SK-N-SH (cell line): ENCODE results near the gene C16orf74. TPM values are rescaled to one million over a fixed set of nuclear protein-coding genes. Genes with fewer than 3 reads are reported as not detected.

Source experiments
- CTCF ChIA-PET: fragments of 300-600, 350-600 bp; formaldehyde crosslinking; extraction: SDS; loops from one replicate; lab custom pipeline; 2021; lab: Yijun Ruan, JAX
- POLR2A ChIA-PET: fragments of 350-600 bp; sonication (Branson Sonifier 250); formaldehyde crosslinking; extraction: SDS; loops from one replicate; lab custom pipeline; 2020; ENCODE audit warnings: antibody characterized with exemption, inconsistent platforms; lab: Yijun Ruan, JAX
- DNase-seq: peaks from one replicate; pipeline ENCODE4 v3.0.0; 2012
- H2AFZ ChIP-seq: fragments of 200-600 bp; sonication (generic); 2 replicates; pipeline ENCODE4 v1.8.1; 2016; ENCODE audit warnings: antibody characterized with exemption, mild to moderate bottlenecking, low read depth
- H3F3A ChIP-seq: fragments of 200-600 bp; sonication (generic); replicated peaks from 2 replicates; pipeline ENCODE3; 2016; ENCODE audit warnings: antibody characterized with exemption, mild to moderate bottlenecking; ENCODE audit not compliant: insufficient read depth
- H3K27ac ChIP-seq, 2 experiments: fragments of 200-500 bp in 1 of 2; fragments of 200-600 bp in 1 of 2; sonication (Bioruptor generic) in 1 of 2; sonication (generic), shearing (Covaris generic) in 1 of 2; 2 replicates each; pipeline versions ENCODE4 v1.5.1 to v1.6.1; 2014 to 2016; ENCODE audit warnings: low read depth in 2 of 2, inconsistent platforms in 1 of 2, low read length in 1 of 2, mild to moderate bottlenecking in 1 of 2, mixed read lengths in 1 of 2
- H3K27me3 ChIP-seq: fragments of 200-600 bp; sonication (generic), shearing (Covaris generic); 2 replicates; pipeline ENCODE4 v1.6.1; 2016; ENCODE audit warnings: mixed run types; ENCODE audit not compliant: insufficient read depth
- H3K36me3 ChIP-seq, 2 experiments: fragments of 200-500 bp in 1 of 2; fragments of 200-600 bp in 1 of 2; sonication (Bioruptor generic) in 1 of 2; sonication (generic) in 1 of 2; replicated peaks in 1 of 2; 2 replicates each; pipeline versions ENCODE3 to v1.5.1; 2014 to 2016; ENCODE audit warnings: low read length in 1 of 2, mild to moderate bottlenecking in 1 of 2; ENCODE audit not compliant: insufficient read depth in 2 of 2, control insufficient read depth in 1 of 2
- H3K4me1 ChIP-seq, 2 experiments: fragments of 200-500 bp in 1 of 2; fragments of 200-600 bp in 1 of 2; sonication (Bioruptor generic) in 1 of 2; sonication (generic), shearing (Covaris generic) in 1 of 2; 2 replicates each; pipeline versions ENCODE4 v1.5.1 to v1.6.1; 2014 to 2016; ENCODE audit warnings: low read depth in 1 of 2, low read length in 1 of 2, mixed run types in 1 of 2; ENCODE audit not compliant: insufficient read depth in 2 of 2, control insufficient read depth in 1 of 2
- H3K4me2 ChIP-seq: fragments of 200-600 bp; sonication (generic), shearing (Covaris generic); 2 replicates; pipeline ENCODE4 v1.6.1; 2017; ENCODE audit warnings: mixed run types
- H3K4me3 ChIP-seq, 2 experiments: fragments of 200-500 bp in 1 of 2; fragments of 200-600 bp in 1 of 2; sonication (Bioruptor generic) in 1 of 2; sonication (generic), shearing (Covaris generic) in 1 of 2; 2 replicates each; pipeline versions ENCODE4 v1.5.1 to v1.8.1; 2014 to 2016; ENCODE audit warnings: low read depth in 2 of 2, inconsistent platforms in 1 of 2, low read length in 1 of 2, mild to moderate bottlenecking in 1 of 2, mixed read lengths in 1 of 2, moderate library complexity in 1 of 2
- H3K79me2 ChIP-seq: fragments of 200-600 bp; sonication (generic); 2 replicates; pipeline ENCODE4 v1.8.1; 2017; ENCODE audit warnings: mild to moderate bottlenecking; ENCODE audit not compliant: insufficient read depth
- H3K9ac ChIP-seq: fragments of 200-600 bp; sonication (generic); 2 replicates; pipeline ENCODE4 v1.6.1; 2017; ENCODE audit warnings: mixed run types
- H3K9me2 ChIP-seq: fragments of 200-600 bp; sonication (generic); 2 replicates; pipeline ENCODE4 v1.6.1; 2017; ENCODE audit warnings: mixed run types
- H3K9me3 ChIP-seq: fragments of 200-600 bp; sonication (generic); 2 replicates; pipeline ENCODE4 v1.6.1; 2017; ENCODE audit warnings: mixed run types, mild to moderate bottlenecking, moderate library complexity
- H4K20me1 ChIP-seq: fragments of 200-600 bp; sonication (generic); 2 replicates; pipeline ENCODE4 v1.6.1; 2017; ENCODE audit warnings: mild to moderate bottlenecking, mixed run types; ENCODE audit not compliant: insufficient read depth
- CHD2 ChIP-seq: fragments of 150-350 bp; IDR thresholded peaks from 2 replicates; pipeline ENCODE4 v1.6.1; 2018; ENCODE audit warnings: low read length; ENCODE audit not compliant: partially characterized antibody
- CTCF ChIP-seq: fragments of 200-600 bp; sonication (generic); IDR thresholded peaks from 2 replicates; pipeline ENCODE4 v1.6.1; 2017; ENCODE audit warnings: antibody characterized with exemption, mild to moderate bottlenecking, moderate library complexity
- EP300 ChIP-seq, 2 experiments: IDR thresholded peaks; 2 replicates each; pipeline versions ENCODE4 v1.4.0 to v1.6.1; 2012; ENCODE audit warnings: borderline replicate concordance in 1 of 2, low read depth in 1 of 2, low read length in 1 of 2
- FOSL2 ChIP-seq: IDR thresholded peaks from 2 replicates; pipeline ENCODE4 v1.4.0; 2012; ENCODE audit warnings: low read depth, mild to moderate bottlenecking, moderate library complexity, borderline replicate concordance
- FOXJ3 ChIP-seq: sonication (generic); formaldehyde crosslinking; IDR thresholded peaks from 2 replicates; pipeline ENCODE4 v1.5.1; 2020; ENCODE audit warnings: mild to moderate bottlenecking, missing genetic modification reagents
- GABPA ChIP-seq: IDR thresholded peaks from 2 replicates; pipeline ENCODE4 v1.4.0; 2012; ENCODE audit warnings: low read depth, mild to moderate bottlenecking
- GATA2 ChIP-seq: sonication (generic); formaldehyde crosslinking; IDR thresholded peaks from 2 replicates; pipeline ENCODE4 v1.5.0; 2020; ENCODE audit warnings: mild to moderate bottlenecking, missing genetic modification reagents
- MEF2A ChIP-seq: IDR thresholded peaks from 2 replicates; pipeline ENCODE4 v1.4.0; 2012; ENCODE audit warnings: low read depth, borderline replicate concordance
- NFIC ChIP-seq: IDR thresholded peaks from 2 replicates; pipeline ENCODE4 v1.4.0; 2012; ENCODE audit warnings: borderline replicate concordance
- PBX3 ChIP-seq: IDR thresholded peaks from 2 replicates; pipeline ENCODE4; 2012
- RCOR1 ChIP-seq: fragments of 150-350 bp; IDR thresholded peaks from 2 replicates; pipeline ENCODE4 v1.6.1; 2017; ENCODE audit warnings: antibody characterized with exemption, low read length
- RFX5 ChIP-seq: IDR thresholded peaks from 2 replicates; pipeline ENCODE4 v1.6.1; 2012; ENCODE audit warnings: mild to moderate bottlenecking, improper control_type of control experiment, low read length
- SIN3A ChIP-seq: IDR thresholded peaks from 2 replicates; pipeline ENCODE4 v1.6.1; 2012; ENCODE audit warnings: low read depth, mild to moderate bottlenecking, low read length, moderate library complexity, borderline replicate concordance
- TAF1 ChIP-seq: IDR thresholded peaks from 2 replicates; pipeline ENCODE4 v1.6.1; 2012; ENCODE audit warnings: low read depth, mild to moderate bottlenecking, low read length, moderate library complexity, borderline replicate concordance
- TCF12 ChIP-seq: IDR thresholded peaks from 2 replicates; pipeline ENCODE4 v1.4.0; 2012
- TEAD4 ChIP-seq: IDR thresholded peaks from 2 replicates; pipeline ENCODE4 v1.4.0; 2012; ENCODE audit warnings: mild to moderate bottlenecking, borderline replicate concordance; ENCODE audit not compliant: insufficient read depth
- USF1 ChIP-seq: IDR thresholded peaks from 2 replicates; pipeline ENCODE4 v1.4.0; 2012; ENCODE audit warnings: low read depth, borderline replicate concordance
- USF2 ChIP-seq: fragments of 150-350 bp; IDR thresholded peaks from 2 replicates; pipeline ENCODE4 v1.6.1; 2017; ENCODE audit warnings: antibody characterized with exemption, low read length, low read depth, borderline replicate concordance
- ZBTB33 ChIP-seq: IDR thresholded peaks from 2 replicates; pipeline ENCODE4 v1.4.0; 2012; ENCODE audit warnings: low read depth, borderline replicate concordance
- WGBS: methylation state at CpG from one replicate; pipeline ENCODE4 v1.1.6; 2017; ENCODE audit warnings: low lambda C conversion rate; 5-methylcytosine and 5-hydroxymethylcytosine counted together
- polyA plus RNA-seq, 3 experiments: library from polyadenylated mRNA; depleted of rRNA; stranded (reverse); fragments of >200 nt; gene quantifications; 2 replicates each; pipeline ENCODE4 v1.2.3, GENCODE V29; 2012

Gene C16orf74
- polyA plus RNA-seq, 1 of the 3 experiments (the other 2 are of a cell fraction): 27.2 TPM

GRCh38 chr16:85783441-85783840 is 32.5 kb upstream of the C16orf74 start:
- peaks cover 28% of the 10 kb centered on the region for H4K20me1 ChIP-seq
- CTCF ChIA-PET: interaction anchor here (0.6 kb wide), 1 partner anchor 760 kb away, joined by 3 read pairs; no protein-coding TSS in a partner anchor
- POLR2A ChIA-PET: no interaction called here
- H3F3A ChIP-seq: peaks cover 5% of the 10 kb centered on the region
- H3K79me2 ChIP-seq: peaks cover 35% of the 10 kb centered on the region; the same call in 1 of the 2 replicates
- H3K4me1 ChIP-seq: no peaks in the 10 kb centered on the region
- TF ChIP-seq PBX3 (no peak), TCF12 (no peak), TAF1 (no peak), GATA2 (CRISPR knock-in tag) (no peak), MEF2A (no peak), FOXJ3 (CRISPR knock-in tag) (no peak), SIN3A (no peak), TEAD4 (no peak)
- H3K4me3 ChIP-seq: no peak overlapping the region
- no peak overlapping the region for H3K27ac ChIP-seq
- H2AFZ ChIP-seq: no peak overlapping the region
- no peak overlapping the region for H3K9ac ChIP-seq
- H3K27me3 ChIP-seq: no peaks in the 10 kb centered on the region
- WGBS: 97% methylated on average over 7 of the region's 8 CpGs
- no peak overlapping the region for H3K4me2 ChIP-seq
- no peaks in the 10 kb centered on the region for H3K9me3 ChIP-seq
- no peak for DNase-seq
- H3K9me2 ChIP-seq: no peaks in the 10 kb centered on the region
- H3K36me3 ChIP-seq: peaks cover 25 to 57% of the 10 kb centered on the region in 2 experiments

GRCh38 chr16:85782451-85782850 is 31.6 kb upstream of the C16orf74 start:
- H3K9me2 ChIP-seq: no peaks in the 10 kb centered on the region
- H3F3A ChIP-seq: peaks cover 14% of the 10 kb centered on the region
- no peaks in the 10 kb centered on the region for H3K4me1 ChIP-seq
- H3K36me3 ChIP-seq: peaks cover 24 to 53% of the 10 kb centered on the region in 2 experiments
- H3K27ac ChIP-seq: no peak overlapping the region
- H3K9me3 ChIP-seq: no peaks in the 10 kb centered on the region
- peaks cover 25% of the 10 kb centered on the region; the same call in 1 of the 2 replicates for H3K79me2 ChIP-seq
- ChIA-PET POLR2A (no interaction called here), CTCF (no interaction called here)
- H4K20me1 ChIP-seq: peaks cover 22% of the 10 kb centered on the region; the same call in 1 of the 2 replicates
- no peak overlapping the region for H3K4me3 ChIP-seq
- no peak overlapping the region for H3K9ac ChIP-seq
- no peak overlapping the region for H2AFZ ChIP-seq
- no peaks in the 10 kb centered on the region for H3K27me3 ChIP-seq
- DNase-seq: no peak
- WGBS: 97% methylated on average over 6 of the region's 6 CpGs
- no peak overlapping the region for H3K4me2 ChIP-seq
- TF ChIP-seq USF2 (no peak), ZBTB33 (no peak), RCOR1 (no peak), EP300 (IDR thresholded peaks at IDR 0.05; ENCODE audit: borderline replicate concordance in 1 of 2, low read depth in 1 of 2, low read length in 1 of 2) (no peak), GABPA (no peak), CHD2 (no peak), RFX5 (no peak), FOSL2 (no peak), CTCF (no peak), USF1 (no peak), FOXJ3 (CRISPR knock-in tag) (no peak), NFIC (no peak)
- TF ChIP-seq, all 33 proteins: peak for 0
